Mucosa of descending colon (tissue), 3 donors: ENCODE data around the gene RAB11FIP2. TPM values are rescaled to one million over a fixed set of nuclear protein-coding genes. Genes with fewer than 3 reads are reported as not detected.

Experiments used
- ATAC-seq: fragments of 200-7000 bp; cut with Tn5 transposase; one replicate; pipeline ENCODE4 v1.9.1; 2020; ENCODE audit warnings: mild to moderate bottlenecking, moderate library complexity
- DNase-seq, 3 donors: peaks; one replicate each; pipeline ENCODE4 v3.0.0-alpha.2; 2020
- H3K36me3 ChIP-seq: fragments of 200-600 bp; one replicate; pipeline ENCODE4 v1.8.0; 2021; ENCODE audit warnings: low read depth, mild to moderate bottlenecking
- H3K4me1 ChIP-seq: fragments of 200-600 bp; one replicate; pipeline ENCODE4 v1.8.0; 2021; ENCODE audit warnings: low read depth, mild to moderate bottlenecking
- H3K4me3 ChIP-seq: fragments of 200-600 bp; one replicate; pipeline ENCODE4 v1.8.0; 2021; ENCODE audit warnings: mild to moderate bottlenecking
- H3K9me3 ChIP-seq: fragments of 200-600 bp; one replicate; pipeline ENCODE4 v1.8.0; 2021; ENCODE audit warnings: mild to moderate bottlenecking
- intact Hi-C, 2 donors: fragments of 100-400 bp; cut with DNase I in 1 of 2; cut with micrococcal nuclease in 1 of 2; formaldehyde crosslinking; loops; one replicate each; pipeline versions ENCODE4 v1.11.0 to v1.11.1; 2022; cut with DNase I, micrococcal nuclease
- total RNA-seq, 3 donors: library from RNA; stranded (reverse); fragmentation: NEBNext Ultra II Directional in 2 of 3; extraction: Animal tissue kit (Norgen Biotek cat#: 25700) in 2 of 3; gene quantifications; one replicate each; pipeline versions ENCODE4 v1.2.1 to v1.2.4, GENCODE V29; 2021 to 2023
- TF ChIP-seq, protein P1 (sequence below): fragments of 200-600 bp; IDR thresholded peaks from one replicate; pipeline ENCODE4 v1.8.0; 2022; ENCODE audit warnings: antibody characterized with exemption, mild to moderate bottlenecking
- donor health status: DM: no; HTN: no; CAD: no; lungs with moderate emphysema.
- donor health status: DM: no; HTN: no; CAD: no.
- donor health status: DM: no; HTN: yes; CAD: no.

RAB11FIP2 gene
- total RNA-seq, 3 donors from 2014 or later = 8.1 to 34.6 (median 9.8) TPM

DNA sequence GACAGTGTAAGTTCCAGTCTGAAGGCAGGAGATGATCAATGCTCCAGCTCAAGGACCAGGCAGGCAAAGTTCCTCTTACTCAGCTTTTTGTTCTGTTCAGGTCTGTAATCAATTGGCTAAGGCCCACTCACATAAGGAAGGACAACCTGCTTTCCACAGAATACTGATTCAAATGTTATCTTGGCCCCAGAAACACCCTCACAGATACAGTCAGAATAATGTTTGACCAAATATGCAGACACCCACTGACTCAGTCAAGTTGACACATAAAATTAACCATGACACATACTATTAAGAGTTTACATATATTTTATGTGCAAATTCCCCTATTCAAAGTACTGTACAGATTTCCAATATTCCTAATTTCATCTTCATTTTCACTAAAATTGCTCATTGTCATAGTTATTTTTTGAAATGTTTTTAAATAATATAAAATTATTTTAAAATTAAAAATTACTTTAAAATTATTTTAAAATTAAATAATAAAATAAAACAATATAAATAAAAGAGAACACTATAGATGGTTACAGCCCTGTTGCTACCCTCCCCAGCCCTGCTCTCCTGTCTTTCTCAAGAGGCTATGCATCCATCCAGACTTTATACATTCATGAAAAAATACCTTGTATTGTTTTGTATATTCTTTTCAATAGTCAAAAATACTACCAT, 59.4 kb downstream of the RAB11FIP2 start:
- no peak for ATAC-seq
- H3K4me3 ChIP-seq = no peak overlapping the region

DNA sequence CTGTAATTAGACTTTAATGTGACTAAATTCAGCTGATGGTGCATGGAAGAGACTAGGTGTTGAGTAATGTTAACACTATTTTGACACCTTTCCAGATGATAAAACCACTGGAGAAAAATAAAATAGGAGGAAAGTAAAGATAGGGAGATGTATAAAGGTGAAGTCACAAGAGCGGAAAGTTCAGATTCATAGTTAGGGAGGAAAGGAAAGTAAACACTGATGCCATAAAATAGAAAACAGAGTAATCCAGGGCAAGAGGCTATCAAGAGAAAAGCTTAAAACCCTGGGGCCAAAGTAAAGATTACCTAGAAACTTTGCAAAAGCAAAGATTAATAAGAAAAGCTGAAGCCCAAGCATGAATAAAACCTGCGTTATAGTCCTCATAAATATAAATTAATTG, 62.8 kb downstream of the RAB11FIP2 start:
- DNase-seq (no peak), ATAC-seq (no peak)
- Histone ChIP-seq H3K9me3 (no peaks in the 10 kb centered on the region), H3K4me3 (no peak overlapping the region), H3K36me3 (no peaks in the 10 kb centered on the region), H3K4me1 (no peaks in the 10 kb centered on the region)
- TF ChIP-seq, protein P1, sequence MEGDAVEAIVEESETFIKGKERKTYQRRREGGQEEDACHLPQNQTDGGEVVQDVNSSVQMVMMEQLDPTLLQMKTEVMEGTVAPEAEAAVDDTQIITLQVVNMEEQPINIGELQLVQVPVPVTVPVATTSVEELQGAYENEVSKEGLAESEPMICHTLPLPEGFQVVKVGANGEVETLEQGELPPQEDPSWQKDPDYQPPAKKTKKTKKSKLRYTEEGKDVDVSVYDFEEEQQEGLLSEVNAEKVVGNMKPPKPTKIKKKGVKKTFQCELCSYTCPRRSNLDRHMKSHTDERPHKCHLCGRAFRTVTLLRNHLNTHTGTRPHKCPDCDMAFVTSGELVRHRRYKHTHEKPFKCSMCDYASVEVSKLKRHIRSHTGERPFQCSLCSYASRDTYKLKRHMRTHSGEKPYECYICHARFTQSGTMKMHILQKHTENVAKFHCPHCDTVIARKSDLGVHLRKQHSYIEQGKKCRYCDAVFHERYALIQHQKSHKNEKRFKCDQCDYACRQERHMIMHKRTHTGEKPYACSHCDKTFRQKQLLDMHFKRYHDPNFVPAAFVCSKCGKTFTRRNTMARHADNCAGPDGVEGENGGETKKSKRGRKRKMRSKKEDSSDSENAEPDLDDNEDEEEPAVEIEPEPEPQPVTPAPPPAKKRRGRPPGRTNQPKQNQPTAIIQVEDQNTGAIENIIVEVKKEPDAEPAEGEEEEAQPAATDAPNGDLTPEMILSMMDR = no peak
- intact Hi-C loops = no loop called here

More for the DNA sequence above, 59.4 kb downstream of the RAB11FIP2 start:
- TF ChIP-seq, protein P1 = no peak
- no peaks in the 10 kb centered on the region for H3K4me1 ChIP-seq
- no peaks in the 10 kb centered on the region for H3K36me3 ChIP-seq
- intact Hi-C loops = no loop called here
- no peak for DNase-seq
- no peaks in the 10 kb centered on the region for H3K9me3 ChIP-seq

DNA sequence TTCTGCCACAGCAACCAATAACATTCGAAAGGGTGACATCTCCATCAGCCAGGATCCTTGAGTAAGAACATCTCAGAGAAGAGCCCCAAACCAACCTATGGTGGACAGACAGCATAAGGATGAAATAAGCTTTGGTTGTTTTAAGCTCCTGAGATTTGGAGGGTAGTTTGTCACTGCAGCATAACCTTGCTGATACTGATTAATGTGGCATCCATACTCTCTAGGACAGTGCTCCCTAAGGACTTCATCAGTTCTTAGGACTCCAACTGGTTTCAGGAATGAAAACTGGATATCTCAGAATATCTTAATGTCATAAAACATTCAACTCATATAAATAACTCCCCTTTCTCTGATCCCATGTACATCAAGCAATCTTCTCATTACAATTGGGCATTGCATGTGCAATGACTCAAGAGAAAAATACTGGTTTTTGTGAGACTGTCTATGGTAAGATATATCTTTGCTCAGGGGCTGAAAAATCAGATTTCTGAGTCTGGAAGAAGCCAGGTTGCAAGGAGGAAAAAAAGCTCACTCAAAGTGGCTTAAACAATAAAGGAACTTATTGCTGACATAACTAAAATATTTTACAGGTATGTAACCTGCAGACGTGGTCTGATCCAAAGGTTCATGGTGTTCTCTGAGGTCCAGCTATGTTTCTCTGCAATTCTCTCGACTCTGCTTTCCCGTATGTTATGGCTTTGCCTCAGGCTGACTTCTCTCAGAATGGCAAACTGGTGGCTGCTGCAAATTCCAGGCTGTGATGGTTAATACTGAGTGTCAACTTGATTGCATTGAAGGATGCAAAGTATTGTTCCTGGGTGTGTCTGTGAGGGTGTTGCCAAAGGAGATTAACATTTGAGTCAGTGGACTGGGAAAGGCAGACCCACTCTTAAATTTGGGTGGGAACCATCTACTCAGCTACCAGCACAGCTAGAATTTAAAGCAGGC, 65.7 kb downstream of the RAB11FIP2 start:
- Histone ChIP-seq H3K4me1 (no peaks in the 10 kb centered on the region), H3K36me3 (no peaks in the 10 kb centered on the region), H3K4me3 (no peak overlapping the region), H3K9me3 (no peaks in the 10 kb centered on the region)
- ATAC-seq (no peak), DNase-seq (no peak)
- TF ChIP-seq, protein P1 = no peak
- intact Hi-C loops = no loop called here

DNA sequence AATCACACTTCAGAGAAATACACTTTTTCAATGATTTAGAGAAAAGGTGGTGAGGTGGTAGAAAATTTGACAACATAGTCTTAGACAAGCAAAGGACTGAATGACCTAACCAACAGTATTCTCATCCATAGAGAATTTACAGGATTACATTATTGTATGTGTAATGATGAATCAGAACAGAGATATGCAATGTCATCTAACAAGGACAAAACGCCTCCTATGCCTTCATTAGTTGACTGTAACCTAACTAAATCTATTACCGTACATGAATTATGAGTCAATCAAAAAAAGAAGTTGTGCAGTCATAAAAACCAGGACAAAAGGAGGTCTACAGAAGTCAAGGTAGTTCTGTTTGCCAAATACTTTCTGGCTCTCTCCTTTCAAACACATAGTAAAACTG, 66.5 kb downstream of the RAB11FIP2 start:
- intact Hi-C loops = no loop called here
- no peak for DNase-seq
- no peaks in the 10 kb centered on the region for H3K9me3 ChIP-seq
- TF ChIP-seq, protein P1 = no peak
- ATAC-seq = no peak
- no peaks in the 10 kb centered on the region for H3K4me1 ChIP-seq
- no peak overlapping the region for H3K4me3 ChIP-seq
- H3K36me3 ChIP-seq = no peaks in the 10 kb centered on the region

DNA sequence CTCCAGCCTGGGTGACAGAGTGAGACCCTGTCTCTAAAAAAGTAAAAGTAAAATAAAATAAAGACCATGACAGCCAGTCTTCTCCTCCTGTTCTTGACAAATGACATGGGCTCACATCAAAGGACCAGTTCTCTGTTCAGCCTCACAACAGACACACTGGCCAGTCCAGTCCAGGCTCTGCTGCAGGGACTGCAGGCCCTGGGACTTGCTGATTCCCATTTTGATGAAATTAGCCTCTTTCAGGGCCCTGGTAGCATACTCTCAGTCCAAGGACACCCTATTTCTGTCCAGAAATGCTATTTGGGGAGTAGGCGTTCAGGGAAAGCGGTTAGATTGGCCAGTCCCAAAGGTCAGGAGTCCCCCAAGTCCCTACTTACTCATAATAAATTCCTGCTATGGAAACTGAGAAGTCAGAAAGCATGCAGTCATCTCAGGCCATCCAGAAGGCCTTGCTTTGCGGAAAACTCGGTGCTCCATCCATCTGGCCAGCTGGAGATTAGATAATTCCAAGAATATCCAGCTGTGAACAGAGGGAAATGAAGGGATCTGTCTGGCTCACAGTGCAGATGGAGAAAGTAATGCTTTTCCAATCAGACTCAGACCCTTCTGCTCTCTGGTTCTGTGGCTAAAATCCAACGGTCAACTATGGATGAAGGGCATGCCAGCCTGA, 74.4 kb downstream of the RAB11FIP2 start:
- Histone ChIP-seq H3K4me3 (no peak overlapping the region), H3K9me3 (no peaks in the 10 kb centered on the region), H3K36me3 (no peaks in the 10 kb centered on the region), H3K4me1 (no peaks in the 10 kb centered on the region)
- no peak for DNase-seq
- TF ChIP-seq, protein P1 = no peak
- intact Hi-C loops = no loop called here
- ATAC-seq = no peak
